HepG2 (cell line): ENCODE data around the gene SEMA3F. TPM values are rescaled to one million over a fixed set of nuclear protein-coding genes. Genes with fewer than 3 reads are reported as not detected.

Experiments
- ARHGAP35 ChIP-seq: sonication (generic); formaldehyde crosslinking; IDR thresholded peaks from 2 replicates; pipeline ENCODE4 v1.9.0; 2022; ENCODE audit warnings: mild to moderate bottlenecking, inconsistent platforms, moderate library complexity, missing genetic modification reagents, borderline replicate concordance
- ATF7-NPFF ChIP-seq: sonication (generic); formaldehyde crosslinking; IDR thresholded peaks from 2 replicates; pipeline ENCODE4 v1.8.1; 2023; ENCODE audit warnings: mild to moderate bottlenecking, low read depth, missing genetic modification reagents, moderate library complexity
- ATM ChIP-seq: fragments of 450-650 bp; IDR thresholded peaks from 2 replicates; pipeline ENCODE4 v1.7.1; 2017; ENCODE audit warnings: mild to moderate bottlenecking, borderline replicate concordance
- CENPBD1 ChIP-seq: sonication (generic); formaldehyde crosslinking; IDR thresholded peaks from 2 replicates; pipeline ENCODE4 v1.8.0; 2022; ENCODE audit warnings: missing genetic modification reagents, low read depth, mild to moderate bottlenecking, borderline replicate concordance
- FLYWCH1 ChIP-seq: sonication (generic); formaldehyde crosslinking; IDR thresholded peaks from 2 replicates; pipeline ENCODE4 v1.8.1; 2023; ENCODE audit warnings: mild to moderate bottlenecking, missing genetic modification reagents
- GLMP ChIP-seq: sonication (generic); formaldehyde crosslinking; IDR thresholded peaks from 2 replicates; pipeline ENCODE4 v1.9.0; 2021; ENCODE audit warnings: missing genetic modification reagents, mild to moderate bottlenecking, borderline replicate concordance
- IRF2 ChIP-seq: IDR thresholded peaks from 2 replicates; pipeline ENCODE4 v1.6.1; 2018; ENCODE audit warnings: missing genetic modification reagents, missing compliant biosample characterization
- MAFF ChIP-seq: IDR thresholded peaks from 2 replicates; pipeline ENCODE4 v1.6.1; 2011; ENCODE audit warnings: low read depth, low read length, improper control_type of control experiment
- MLX ChIP-seq: IDR thresholded peaks from 2 replicates; pipeline ENCODE4 v1.6.1; 2016
- MXD4 ChIP-seq: IDR thresholded peaks from 2 replicates; pipeline ENCODE4 v1.6.1; 2016; ENCODE audit warnings: mild to moderate bottlenecking, missing biosample characterization, missing genetic modification reagents
- NCOA2 ChIP-seq: sonication (generic); formaldehyde crosslinking; IDR thresholded peaks from 2 replicates; pipeline ENCODE4 v1.8.0; 2022; ENCODE audit warnings: inconsistent platforms
- NFE2 ChIP-seq: sonication (generic); formaldehyde crosslinking; IDR thresholded peaks from 2 replicates; pipeline ENCODE4 v1.4.0; 2020; ENCODE audit warnings: missing genetic modification reagents
- NFKBIZ ChIP-seq: IDR thresholded peaks from 2 replicates; pipeline ENCODE4 v1.6.1; 2018; ENCODE audit warnings: missing genetic modification reagents, missing compliant biosample characterization
- POLR2AphosphoS5 ChIP-seq: IDR thresholded peaks from 2 replicates; pipeline ENCODE4 v1.6.1; 2012; ENCODE audit warnings: low read depth, low read length
- RBFOX2 ChIP-seq: fragments of 200-400 bp; formaldehyde crosslinking; IDR thresholded peaks from 2 replicates; pipeline ENCODE4 v1.6.1; 2017; ENCODE audit warnings: low read depth, mild to moderate bottlenecking, low read length
- RBM22 ChIP-seq: fragments of 200-400 bp; formaldehyde crosslinking; optimal IDR thresholded peaks from 2 replicates; pipeline ENCODE3; 2017; ENCODE audit warnings: mild to moderate bottlenecking, low read length, moderate library complexity
- SOX5 ChIP-seq: IDR thresholded peaks from 2 replicates; pipeline ENCODE4 v1.6.1; 2016; ENCODE audit warnings: borderline replicate concordance
- SP5 ChIP-seq: IDR thresholded peaks from 2 replicates; pipeline ENCODE4 v1.6.1; 2016; ENCODE audit warnings: low read depth, borderline replicate concordance
- TBP ChIP-seq: sonication (generic); formaldehyde crosslinking; IDR thresholded peaks from 2 replicates; pipeline ENCODE4 v1.5.0; 2020; ENCODE audit warnings: missing genetic modification reagents
- ZBTB8A ChIP-seq: sonication (generic); formaldehyde crosslinking; IDR thresholded peaks from 2 replicates; pipeline ENCODE4 v1.4.0; 2020; ENCODE audit warnings: mild to moderate bottlenecking, low read depth, missing genetic modification reagents, borderline replicate concordance
- ZNF207 ChIP-seq: fragments of 450-650 bp; IDR thresholded peaks from 2 replicates; pipeline ENCODE4 v1.6.1; 2016; ENCODE audit warnings: antibody characterized with exemption, borderline replicate concordance
- ZNF232 ChIP-seq: sonication (generic); formaldehyde crosslinking; IDR thresholded peaks from 2 replicates; pipeline ENCODE4 v1.4.0; 2020; ENCODE audit warnings: missing genetic modification reagents, borderline replicate concordance
- ZNF605 ChIP-seq: sonication (generic); formaldehyde crosslinking; IDR thresholded peaks from 2 replicates; pipeline ENCODE4 v1.8.0; 2022; ENCODE audit warnings: mild to moderate bottlenecking, missing genetic modification reagents
- ZNF619 ChIP-seq: sonication (generic); formaldehyde crosslinking; IDR thresholded peaks from 2 replicates; pipeline ENCODE4 v1.4.0; 2020; ENCODE audit warnings: mild to moderate bottlenecking, missing genetic modification reagents
- ZNF646 ChIP-seq: sonication (generic); formaldehyde crosslinking; IDR thresholded peaks from 2 replicates; pipeline ENCODE4 v1.9.0; 2021; ENCODE audit warnings: mild to moderate bottlenecking, missing genetic modification reagents
- polyA plus RNA-seq, 8 experiments: library from polyadenylated mRNA; depleted of rRNA in 3 of 8; stranded (reverse) in 7 of 8; unstranded in 1 of 8; fragments of >200 nt; fragmentation: Illumina TruSeq in 4 of 8; extraction: Trizol in 4 of 8; gene quantifications; 2 replicates each; pipeline versions ENCODE4 v1.2.1 to v1.2.3, GENCODE V29; 2011 to 2016; ENCODE audit warnings: low read depth in 4 of 8, missing spikeins in 1 of 8, mixed read lengths in 1 of 8; ENCODE audit not compliant: insufficient read depth in 1 of 8
- total RNA-seq, 5 experiments: library from RNA; depleted of rRNA; stranded (reverse); fragments of >200 nt; fragmentation: Illumina TruSeq; extraction: Trizol; gene quantifications; 2 replicates each; pipeline ENCODE4 v1.2.3, GENCODE V29; 2016; ENCODE audit warnings: low read depth in 1 of 5

SEMA3F gene
- total and polyA plus RNA-seq, 2 of the 13 experiments (the other 11 are each of a cell fraction or from before 2014, with no cell fraction given), result 7.6 to 17.2 TPM

GRCh38 chr3:50210176-50210509, 55.0 kb downstream of the SEMA3F start (continued):
- TF ChIP-seq ZNF646 (CRISPR knock-in tag), result 0 out of 2 replicates have a peak, but pooled peaks have one; percentile 40
- peak; percentile 5; the same call in 1 of the 2 replicates for TF ChIP-seq IRF2 (CRISPR knock-in tag)
- no peak for TF ChIP-seq MAFF
- TF ChIP-seq CENPBD1 (CRISPR knock-in tag), result no peak
- TF ChIP-seq ATF7-NPFF (CRISPR knock-in tag), result 0 out of 2 replicates have a peak, but pooled peaks have one; percentile 21
- no peak for TF ChIP-seq SOX5 (CRISPR knock-in tag)
- no peak for TF ChIP-seq ZNF232 (CRISPR knock-in tag)
- no peak for TF ChIP-seq TBP (CRISPR knock-in tag)
- TF ChIP-seq NFE2 (CRISPR knock-in tag), result no peak
- TF ChIP-seq ZNF605, result peak; percentile 68; the same call in 1 of the 2 replicates
- TF ChIP-seq NCOA2 (CRISPR knock-in tag), result no peak
- 0 out of 2 replicates have a peak, but pooled peaks have one; percentile 14 for TF ChIP-seq NFKBIZ
- no peak for TF ChIP-seq GLMP (CRISPR knock-in tag)
- no peak for TF ChIP-seq ZNF207
- TF ChIP-seq ZNF619 (CRISPR knock-in tag), result no peak
- no peak for TF ChIP-seq FLYWCH1 (CRISPR knock-in tag)
- TF ChIP-seq ZBTB8A (CRISPR knock-in tag), result no peak
- no peak for TF ChIP-seq MLX (CRISPR knock-in tag)
- TF ChIP-seq ARHGAP35 (CRISPR knock-in tag), result no peak
- no peak for TF ChIP-seq RBM22
- peak; percentile 28; the same call in 1 of the 2 replicates for TF ChIP-seq POLR2AphosphoS5
- TF ChIP-seq RBFOX2, result no peak
- no peak for TF ChIP-seq ATM
- no peak for TF ChIP-seq SP5 (CRISPR knock-in tag)
- TF ChIP-seq MXD4 (CRISPR knock-in tag), result no peak
